Mesenchymal stem cell (in vitro differentiated cells and primary cell): Measurements from ENCODE around the gene PDE6H.

Experiments
- DNase-seq: peaks from one replicate; pipeline ENCODE4 v3.0.0-alpha.2; 2013
- H2AFZ ChIP-seq: one replicate; pipeline ENCODE4 v1.6.1; 2013; ENCODE audit warnings: low read depth, mild to moderate bottlenecking, control low read depth, inconsistent platforms, low read length, moderate library complexity
- H2AK5ac ChIP-seq: 2 replicates; pipeline ENCODE4 v1.6.1; 2013; ENCODE audit warnings: low read length, moderate library complexity, mild to moderate bottlenecking, inconsistent platforms; ENCODE audit not compliant: severe bottlenecking
- H2BK120ac ChIP-seq: one replicate; pipeline ENCODE4 v1.6.1; 2013; ENCODE audit warnings: low read depth, mild to moderate bottlenecking, inconsistent platforms, low read length, moderate library complexity
- H2BK12ac ChIP-seq, 2 experiments: one replicate each; pipeline ENCODE4 v1.6.1; 2013; ENCODE audit warnings: inconsistent platforms in 2 of 2, low read length in 2 of 2, mild to moderate bottlenecking in 2 of 2, moderate library complexity in 2 of 2, control low read depth in 1 of 2
- H2BK15ac ChIP-seq: one replicate; pipeline ENCODE4 v1.6.1; 2013; ENCODE audit warnings: mild to moderate bottlenecking, low read depth, inconsistent platforms; ENCODE audit not compliant: poor library complexity, severe bottlenecking
- H2BK5ac ChIP-seq: 2 replicates; pipeline ENCODE4 v1.6.1; 2013; ENCODE audit warnings: low read depth, mild to moderate bottlenecking, low read length, control low read depth, inconsistent platforms; ENCODE audit not compliant: poor library complexity, severe bottlenecking
- H3K14ac ChIP-seq, 2 experiments: one replicate each; pipeline ENCODE4 v1.6.1; 2013; ENCODE audit warnings: inconsistent platforms in 2 of 2, low read length in 2 of 2, control low read depth in 1 of 2, mild to moderate bottlenecking in 1 of 2, moderate library complexity in 1 of 2
- H3K18ac ChIP-seq, 2 experiments: one replicate each; pipeline ENCODE4 v1.6.1; 2013; ENCODE audit warnings: inconsistent platforms in 2 of 2, low read length in 2 of 2, control low read depth in 1 of 2, low read depth in 1 of 2, mild to moderate bottlenecking in 1 of 2
- H3K23ac ChIP-seq, 2 experiments: one replicate each; pipeline ENCODE4 v1.6.1; 2013; ENCODE audit warnings: inconsistent platforms in 2 of 2, low read length in 2 of 2, mild to moderate bottlenecking in 2 of 2, moderate library complexity in 2 of 2, control low read depth in 1 of 2
- H3K27ac ChIP-seq: 2 replicates; pipeline ENCODE4 v1.5.1; 2013; ENCODE audit warnings: mild to moderate bottlenecking, moderate library complexity, low read length, control low read depth, inconsistent platforms; ENCODE audit not compliant: poor library complexity, severe bottlenecking
- H3K27me3 ChIP-seq, 2 experiments: 2 replicates each; pipeline versions ENCODE4 v1.6.1 to v1.7.0; 2013; ENCODE audit warnings: low read length in 2 of 2, mild to moderate bottlenecking in 2 of 2, moderate library complexity in 2 of 2, control low read depth in 1 of 2, inconsistent platforms in 1 of 2; ENCODE audit not compliant: control insufficient read depth in 1 of 2, insufficient read depth in 1 of 2
- H3K36me3 ChIP-seq, 2 experiments: 2 replicates each; pipeline versions ENCODE4 v1.6.1 to v1.7.0; 2013; ENCODE audit warnings: low read length in 2 of 2, control low read depth in 1 of 2, inconsistent platforms in 1 of 2, low read depth in 1 of 2, mild to moderate bottlenecking in 1 of 2; ENCODE audit not compliant: insufficient read depth in 2 of 2, control insufficient read depth in 1 of 2
- H3K4ac ChIP-seq, 2 experiments: one replicate each; pipeline ENCODE4 v1.6.1; 2013; ENCODE audit warnings: inconsistent platforms in 2 of 2, low read length in 2 of 2, mild to moderate bottlenecking in 2 of 2, moderate library complexity in 2 of 2, control low read depth in 1 of 2, low read depth in 1 of 2
- H3K4me1 ChIP-seq: 2 replicates; pipeline ENCODE4 v1.6.1; 2013; ENCODE audit warnings: low read depth, low read length, control low read depth; ENCODE audit not compliant: control insufficient read depth, insufficient read depth
- H3K4me2 ChIP-seq: 2 replicates; pipeline ENCODE4 v1.6.1; 2013; ENCODE audit warnings: low read length, mild to moderate bottlenecking, inconsistent platforms; ENCODE audit not compliant: poor library complexity, severe bottlenecking
- H3K4me3 ChIP-seq, 2 experiments: 2 replicates each; pipeline versions ENCODE4 v1.5.1 to v1.7.0; 2013; ENCODE audit warnings: low read length in 2 of 2, mild to moderate bottlenecking in 2 of 2, control low read depth in 1 of 2, low read depth in 1 of 2; ENCODE audit not compliant: insufficient read depth in 1 of 2
- H3K79me1 ChIP-seq: replicated peaks from 2 replicates; pipeline ENCODE4 v1.6.1; 2013; ENCODE audit warnings: mild to moderate bottlenecking, control low read depth, low read length, inconsistent platforms; ENCODE audit not compliant: poor library complexity, severe bottlenecking
- H3K9ac ChIP-seq: 2 replicates; pipeline ENCODE4 v1.7.0; 2013; ENCODE audit warnings: mild to moderate bottlenecking, low read length, moderate library complexity
- H3K9me3 ChIP-seq: 2 replicates; pipeline ENCODE4 v1.7.0; 2013; ENCODE audit warnings: mild to moderate bottlenecking, low read length; ENCODE audit not compliant: control insufficient read depth
- H4K8ac ChIP-seq: one replicate; pipeline ENCODE4 v1.6.1; 2013; ENCODE audit warnings: inconsistent platforms, mild to moderate bottlenecking, low read length, moderate library complexity
- H4K91ac ChIP-seq: one replicate; pipeline ENCODE4 v1.6.1; 2013; ENCODE audit warnings: mild to moderate bottlenecking, low read length, inconsistent platforms
- WGBS: methylation state at CpG from one replicate; pipeline ENCODE4 v1.1.7; 2013; ENCODE audit warnings: mixed read lengths; 5-methylcytosine and 5-hydroxymethylcytosine counted together

Gene PDE6H

GRCh38 chr12:14934511-14934910 is 38.3 kb upstream of the PDE6H start:
- H3K9ac ChIP-seq, result no peak overlapping the region
- no peak overlapping the region for H3K4ac ChIP-seq
- WGBS, result 100% methylated on average over 2 of the region's 2 CpGs
- no peak overlapping the region for H3K14ac ChIP-seq
- no peak overlapping the region for H2BK5ac ChIP-seq
- no peak overlapping the region for H2AFZ ChIP-seq
- peak overlapping the region; percentile 88 for H2BK15ac ChIP-seq
- no peak for DNase-seq
- H3K9me3 ChIP-seq, result no peaks in the 10 kb centered on the region
- H2BK120ac ChIP-seq, result peak overlapping the region; percentile 57
- H3K79me1 ChIP-seq, result no peaks in the 10 kb centered on the region
- no peak overlapping the region for H3K4me2 ChIP-seq
- H3K4me1 ChIP-seq, result peaks cover 8% of the 10 kb centered on the region
- peak overlapping the region; percentile 86 to 88 for H2BK12ac ChIP-seq
- no peaks in the 10 kb centered on the region for H3K36me3 ChIP-seq
- H4K91ac ChIP-seq, result no peak overlapping the region
- H3K27ac ChIP-seq, result peak overlapping the region; percentile 77
- no peak overlapping the region for H3K4me3 ChIP-seq
- no peaks in the 10 kb centered on the region for H3K27me3 ChIP-seq
- peak overlapping the region; percentile 11 to 71 for H3K18ac ChIP-seq
- H3K23ac ChIP-seq, result no peak overlapping the region
- peak overlapping the region; percentile 48 for H4K8ac ChIP-seq
- H2AK5ac ChIP-seq, result peak overlapping the region; percentile 57

DNA sequence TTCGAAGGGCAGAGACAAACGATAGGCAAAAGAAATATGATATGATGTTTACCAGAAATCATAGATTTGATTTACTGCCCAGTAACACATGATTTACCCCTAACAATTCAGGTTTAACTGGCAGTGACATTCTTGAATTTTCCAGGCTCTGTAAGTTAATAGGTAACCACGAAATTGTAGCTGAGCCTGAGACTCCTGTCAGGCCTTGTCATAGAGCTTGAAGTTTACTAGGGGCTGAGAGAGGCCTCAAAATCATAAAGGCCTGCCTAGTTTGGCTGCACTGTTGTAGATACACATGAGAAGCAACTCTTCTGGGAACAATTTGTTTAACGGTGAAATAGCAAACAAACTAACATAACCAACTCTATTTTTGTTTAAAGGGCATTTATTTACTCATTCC is 37.8 kb upstream of the PDE6H start:
- Histone ChIP-seq H2AFZ (no peak overlapping the region), H3K79me1 (no peaks in the 10 kb centered on the region), H4K8ac (no peak overlapping the region), H3K9ac (no peak overlapping the region), H3K4me1 (peaks cover 7% of the 10 kb centered on the region), H3K9me3 (no peaks in the 10 kb centered on the region), H3K27me3 (no peaks in the 10 kb centered on the region), H3K36me3 (no peaks in the 10 kb centered on the region), H2AK5ac (no peak overlapping the region), H2BK120ac (no peak overlapping the region), H3K4ac (no peak overlapping the region), H3K27ac (peak overlapping the region; percentile 88), H4K91ac (no peak overlapping the region), H3K18ac (no peak overlapping the region), H3K4me3 (no peak overlapping the region), H2BK12ac (peak overlapping the region in 1 of 2 experiments; percentile 86), H3K23ac (no peak overlapping the region), H2BK15ac (no peak overlapping the region), H2BK5ac (no peak overlapping the region), H3K4me2 (no peak overlapping the region), H3K14ac (no peak overlapping the region)
- WGBS, result 8% methylated on average over 1 of the region's 4 CpGs
- no peak for DNase-seq

GRCh38 chr12:14936224-14936861 is 36.5 kb upstream of the PDE6H start:
- no peak overlapping the region for H2BK5ac ChIP-seq
- H4K8ac ChIP-seq, result peak overlapping the region; percentile 22
- H3K4me1 ChIP-seq, result peaks cover 7% of the 10 kb centered on the region
- peak overlapping the region; percentile 43 for H2AK5ac ChIP-seq
- H3K4me2 ChIP-seq, result no peak overlapping the region
- H3K27me3 ChIP-seq, result no peaks in the 10 kb centered on the region
- no peak overlapping the region for H3K27ac ChIP-seq
- H3K36me3 ChIP-seq, result no peaks in the 10 kb centered on the region
- no peak overlapping the region for H3K14ac ChIP-seq
- H3K4ac ChIP-seq, result no peak overlapping the region
- DNase-seq, result no peak
- H3K9me3 ChIP-seq, result no peaks in the 10 kb centered on the region
- H3K23ac ChIP-seq, result no peak overlapping the region
- H3K18ac ChIP-seq, result peak overlapping the region in 1 of 2 experiments; percentile 84
- H2BK12ac ChIP-seq, result peak overlapping the region in 1 of 2 experiments; percentile 51
- H4K91ac ChIP-seq, result no peak overlapping the region
- WGBS, result 66% methylated on average over 5 of the region's 6 CpGs
- no peak overlapping the region for H2AFZ ChIP-seq
- H3K9ac ChIP-seq, result no peak overlapping the region
- H2BK120ac ChIP-seq, result no peak overlapping the region
- H3K4me3 ChIP-seq, result no peak overlapping the region
- H2BK15ac ChIP-seq, result no peak overlapping the region
- no peaks in the 10 kb centered on the region for H3K79me1 ChIP-seq

GRCh38 chr12:14937014-14937413 is 35.8 kb upstream of the PDE6H start:
- Histone ChIP-seq H3K27ac (no peak overlapping the region), H3K9ac (no peak overlapping the region), H4K91ac (no peak overlapping the region), H3K27me3 (no peaks in the 10 kb centered on the region), H2BK12ac (no peak overlapping the region), H3K14ac (no peak overlapping the region), H2BK15ac (no peak overlapping the region), H3K4me3 (no peak overlapping the region), H3K4me1 (peaks cover 7% of the 10 kb centered on the region), H3K9me3 (no peaks in the 10 kb centered on the region), H3K18ac (no peak overlapping the region), H2AK5ac (no peak overlapping the region), H2AFZ (no peak overlapping the region), H3K36me3 (no peaks in the 10 kb centered on the region), H3K23ac (no peak overlapping the region), H2BK120ac (no peak overlapping the region), H3K4ac (no peak overlapping the region), H4K8ac (no peak overlapping the region), H3K4me2 (no peak overlapping the region), H3K79me1 (no peaks in the 10 kb centered on the region), H2BK5ac (no peak overlapping the region)
- no peak for DNase-seq
- WGBS, result 37% methylated on average over 3 of the region's 3 CpGs
